Measurements from ENCODE around the gene ZMIZ1. TPM values are rescaled to one million over a fixed set of nuclear protein-coding genes. Genes with fewer than 3 reads are reported as not detected.

The ZMIZ1 gene
- total RNA-seq, 2 experiments from 2014 or later: 14.6 to 15.5 TPM

DNA sequence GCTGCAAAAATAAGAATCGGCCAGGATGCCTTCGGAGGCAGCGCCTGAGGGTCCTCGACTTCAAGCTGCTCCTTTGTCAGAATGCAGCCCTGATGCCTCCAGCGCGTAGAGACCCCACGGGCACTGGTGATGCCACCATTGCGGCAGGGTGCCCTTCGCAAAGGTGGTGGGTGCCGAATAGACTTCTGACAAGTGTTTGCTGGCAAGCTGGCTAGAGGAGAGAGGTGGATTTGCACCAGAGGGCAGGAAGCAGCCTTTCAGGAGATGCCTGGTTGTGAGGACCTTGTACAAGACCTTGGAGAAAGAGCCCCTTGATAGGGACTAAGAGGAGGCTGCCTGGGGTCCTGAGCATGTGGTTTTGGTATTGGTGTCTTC, 175.3 kb downstream of the ZMIZ1 start:
- Histone ChIP-seq H3K36me3 (ENCODE audit: insufficient read depth, low read length) (no peaks in the 10 kb centered on the region), H3K9me3 (ENCODE audit: control insufficient read depth in 1 of 2, insufficient read depth in 1 of 2, low read length in 2 of 2) (no peaks in the 10 kb centered on the region), H3K27me3 (ENCODE audit: control insufficient read depth in 1 of 2, insufficient read depth in 2 of 2, low read length in 2 of 2) (no peaks in the 10 kb centered on the region), H3K4me1 (ENCODE audit: insufficient read depth, low read length) (peaks cover 66% of the 10 kb centered on the region), H3K4me3 (ENCODE audit: low read length) (peak overlapping the region; percentile 53), H3K27ac (ENCODE audit: low read depth in 1 of 2, low read length in 2 of 2) (peak overlapping the region in 1 of 2 donors; percentile 52)
- peaks cover 52% of the 10 kb centered on the region for H3K4me1 Mint-ChIP-seq (ENCODE audit: low read depth)
- POLR2A ChIA-PET: interaction anchor here (0.9 kb wide), 1 partner anchor 21 kb away, joined by 3 read pairs; no protein-coding TSS in a partner anchor
- intact Hi-C loops (cut with DNase I, micrococcal nuclease): loop anchor here (2.0 to 10.0 kb wide), 2 partner anchors 39 to 81 kb away; no protein-coding TSS in a partner anchor
- peak overlapping the region; percentile 62 for H3K27ac Mint-ChIP-seq
- peak overlapping the region; percentile 88 for H3K4me3 Mint-ChIP-seq
- no peaks in the 10 kb centered on the region for H3K36me3 Mint-ChIP-seq (ENCODE audit: low read depth)
- no peaks in the 10 kb centered on the region for H3K27me3 Mint-ChIP-seq
- TF ChIP-seq, protein P1, sequence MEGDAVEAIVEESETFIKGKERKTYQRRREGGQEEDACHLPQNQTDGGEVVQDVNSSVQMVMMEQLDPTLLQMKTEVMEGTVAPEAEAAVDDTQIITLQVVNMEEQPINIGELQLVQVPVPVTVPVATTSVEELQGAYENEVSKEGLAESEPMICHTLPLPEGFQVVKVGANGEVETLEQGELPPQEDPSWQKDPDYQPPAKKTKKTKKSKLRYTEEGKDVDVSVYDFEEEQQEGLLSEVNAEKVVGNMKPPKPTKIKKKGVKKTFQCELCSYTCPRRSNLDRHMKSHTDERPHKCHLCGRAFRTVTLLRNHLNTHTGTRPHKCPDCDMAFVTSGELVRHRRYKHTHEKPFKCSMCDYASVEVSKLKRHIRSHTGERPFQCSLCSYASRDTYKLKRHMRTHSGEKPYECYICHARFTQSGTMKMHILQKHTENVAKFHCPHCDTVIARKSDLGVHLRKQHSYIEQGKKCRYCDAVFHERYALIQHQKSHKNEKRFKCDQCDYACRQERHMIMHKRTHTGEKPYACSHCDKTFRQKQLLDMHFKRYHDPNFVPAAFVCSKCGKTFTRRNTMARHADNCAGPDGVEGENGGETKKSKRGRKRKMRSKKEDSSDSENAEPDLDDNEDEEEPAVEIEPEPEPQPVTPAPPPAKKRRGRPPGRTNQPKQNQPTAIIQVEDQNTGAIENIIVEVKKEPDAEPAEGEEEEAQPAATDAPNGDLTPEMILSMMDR (IDR thresholded peaks at IDR 0.05): no peak
- no peaks in the 10 kb centered on the region for H3K9me3 Mint-ChIP-seq
- CTCF ChIA-PET: interaction anchor here (0.5 kb wide), 1 partner anchor 1128 kb away, joined by 3 read pairs; no protein-coding TSS in a partner anchor
- ATAC-seq (ENCODE audit: poor library complexity) (no peak), DNase-seq (no peak)

DNA sequence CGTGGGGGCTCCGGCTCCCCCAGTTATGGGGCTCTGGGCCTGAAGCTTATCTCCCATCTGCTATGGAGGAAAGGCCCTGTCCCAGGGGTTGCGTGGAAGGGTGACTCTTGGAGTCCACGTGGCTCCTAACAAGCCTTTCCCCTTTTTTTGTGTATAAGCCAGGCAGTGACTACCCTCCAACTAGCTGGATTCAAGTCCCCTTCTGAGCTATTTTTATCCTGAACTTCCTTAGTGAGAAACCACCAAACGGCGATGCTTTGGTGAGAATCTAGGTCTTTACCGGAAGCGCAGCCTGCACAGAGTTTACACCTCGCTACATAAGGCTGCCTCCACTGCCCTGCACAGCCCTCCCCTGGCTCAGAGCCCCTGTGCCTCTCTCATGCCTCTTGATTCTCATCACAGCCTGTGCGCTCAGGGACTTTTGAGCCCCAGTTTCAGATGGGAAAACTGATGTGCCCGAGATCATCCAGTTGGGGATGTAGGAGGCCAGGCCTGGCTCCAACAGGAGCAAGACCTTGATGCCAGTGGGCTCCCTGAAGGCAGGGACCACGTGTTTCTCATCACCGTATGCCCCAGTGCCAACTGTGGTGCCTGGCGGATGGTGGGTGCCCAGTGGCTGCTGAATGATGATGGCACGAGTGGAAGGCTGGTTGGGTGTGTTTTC, 176.2 kb downstream of the ZMIZ1 start:
- ChIA-PET CTCF (no interaction called here), POLR2A (interaction anchor here (0.6 to 1.1 kb wide), 2 partner anchors 10 to 78 kb away, joined by 3 to 7 read pairs; no protein-coding TSS in a partner anchor)
- Mint-ChIP-seq H3K36me3 (ENCODE audit: low read depth) (no peaks in the 10 kb centered on the region), H3K4me1 (ENCODE audit: low read depth) (peaks cover 57% of the 10 kb centered on the region), H3K27ac (peak overlapping the region; percentile 62), H3K9me3 (no peaks in the 10 kb centered on the region), H3K4me3 (peak overlapping the region; percentile 88), H3K27me3 (no peaks in the 10 kb centered on the region)
- Histone ChIP-seq H3K4me1 (ENCODE audit: insufficient read depth, low read length) (peaks cover 76% of the 10 kb centered on the region), H3K36me3 (ENCODE audit: insufficient read depth, low read length) (no peaks in the 10 kb centered on the region), H3K27me3 (ENCODE audit: control insufficient read depth in 1 of 2, insufficient read depth in 2 of 2, low read length in 2 of 2) (no peaks in the 10 kb centered on the region), H3K4me3 (ENCODE audit: low read length) (peak overlapping the region; percentile 53), H3K27ac (ENCODE audit: low read depth in 1 of 2, low read length in 2 of 2) (peak overlapping the region; percentile 4 to 52), H3K9me3 (ENCODE audit: control insufficient read depth in 1 of 2, insufficient read depth in 1 of 2, low read length in 2 of 2) (no peaks in the 10 kb centered on the region)
- TF ChIP-seq, protein P1 (IDR thresholded peaks at IDR 0.05): no peak
- intact Hi-C loops (cut with DNase I, micrococcal nuclease): loop anchor here (2.0 to 10.0 kb wide), 2 partner anchors 40 to 80 kb away; no protein-coding TSS in a partner anchor
- DNase-seq: peak in 4 of 14 experiments; percentile 34 to 63 (median 60)
- no peak for ATAC-seq (ENCODE audit: poor library complexity)

DNA sequence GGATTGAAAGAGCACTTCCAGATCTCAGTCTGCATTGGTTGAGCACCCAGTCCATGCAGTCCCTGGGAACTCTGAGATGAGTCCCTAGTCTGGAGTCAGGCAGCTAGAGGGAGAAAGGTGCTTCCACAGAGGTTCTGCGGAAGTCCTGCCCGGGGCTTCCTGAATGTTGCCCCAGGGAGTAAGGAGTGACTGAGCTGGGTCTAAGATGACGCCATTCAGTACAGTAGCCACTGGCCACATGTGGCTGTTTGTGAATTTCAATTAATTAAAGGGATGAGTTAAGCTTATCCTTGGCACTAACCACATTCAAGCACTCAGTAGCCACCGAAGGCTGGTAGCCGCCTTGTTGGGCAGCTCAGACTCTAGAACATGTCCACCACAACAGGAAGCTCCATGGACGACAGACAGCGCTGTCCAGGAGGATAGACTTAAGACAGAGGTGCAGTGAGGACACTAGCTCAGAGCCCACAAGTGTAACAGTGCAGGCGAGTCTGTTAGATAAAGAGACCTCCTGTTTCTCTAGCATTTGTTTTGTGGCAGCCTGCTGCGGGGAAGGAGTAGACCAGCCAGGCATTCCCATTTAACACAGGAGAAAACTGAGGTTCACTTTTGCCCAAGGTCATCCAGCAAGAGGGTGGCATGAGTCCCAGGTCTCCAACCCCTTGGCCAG, 176.9 kb downstream of the ZMIZ1 start:
- peaks cover 60% of the 10 kb centered on the region for H3K4me1 Mint-ChIP-seq (ENCODE audit: low read depth)
- no peaks in the 10 kb centered on the region for H3K36me3 ChIP-seq (ENCODE audit: insufficient read depth, low read length)
- CTCF ChIA-PET: no interaction called here
- no peaks in the 10 kb centered on the region for H3K27me3 ChIP-seq (ENCODE audit: control insufficient read depth in 1 of 2, insufficient read depth in 2 of 2, low read length in 2 of 2)
- H3K36me3 Mint-ChIP-seq (ENCODE audit: low read depth): no peaks in the 10 kb centered on the region
- H3K9me3 Mint-ChIP-seq: no peaks in the 10 kb centered on the region
- intact Hi-C loops (cut with DNase I, micrococcal nuclease): loop anchor here (2.0 to 10.0 kb wide), 2 partner anchors 41 to 79 kb away; no protein-coding TSS in a partner anchor
- H3K27me3 Mint-ChIP-seq: no peaks in the 10 kb centered on the region
- TF ChIP-seq, protein P1 (IDR thresholded peaks at IDR 0.05): no peak
- no peak overlapping the region for H3K27ac ChIP-seq (ENCODE audit: low read depth in 1 of 2, low read length in 2 of 2)
- no peak overlapping the region for H3K4me3 Mint-ChIP-seq
- H3K9me3 ChIP-seq (ENCODE audit: control insufficient read depth in 1 of 2, insufficient read depth in 1 of 2, low read length in 2 of 2): no peaks in the 10 kb centered on the region
- H3K4me1 ChIP-seq (ENCODE audit: insufficient read depth, low read length): peaks cover 83% of the 10 kb centered on the region
- no peak for ATAC-seq (ENCODE audit: poor library complexity)
- POLR2A ChIA-PET: interaction anchor here (0.6 to 1.1 kb wide), 2 partner anchors 9 to 77 kb away, joined by 3 to 7 read pairs; no protein-coding TSS in a partner anchor
- H3K27ac Mint-ChIP-seq: no peak overlapping the region
- DNase-seq: no peak
- H3K4me3 ChIP-seq (ENCODE audit: low read length): no peak overlapping the region

Data from CD4-positive, alpha-beta T cell (primary cell).